HG02610 (cell line): Measurements from ENCODE around the gene ZNF778.

Experiments used
- ATAC-seq: cut with Tn5 transposase; IDR thresholded peaks from one replicate; pipeline ENCODE4 v1.9.1; 2021; ENCODE audit warnings: mild to moderate bottlenecking, moderate library complexity; ENCODE audit not compliant: unreplicated experiment

ZNF778 gene

DNA sequence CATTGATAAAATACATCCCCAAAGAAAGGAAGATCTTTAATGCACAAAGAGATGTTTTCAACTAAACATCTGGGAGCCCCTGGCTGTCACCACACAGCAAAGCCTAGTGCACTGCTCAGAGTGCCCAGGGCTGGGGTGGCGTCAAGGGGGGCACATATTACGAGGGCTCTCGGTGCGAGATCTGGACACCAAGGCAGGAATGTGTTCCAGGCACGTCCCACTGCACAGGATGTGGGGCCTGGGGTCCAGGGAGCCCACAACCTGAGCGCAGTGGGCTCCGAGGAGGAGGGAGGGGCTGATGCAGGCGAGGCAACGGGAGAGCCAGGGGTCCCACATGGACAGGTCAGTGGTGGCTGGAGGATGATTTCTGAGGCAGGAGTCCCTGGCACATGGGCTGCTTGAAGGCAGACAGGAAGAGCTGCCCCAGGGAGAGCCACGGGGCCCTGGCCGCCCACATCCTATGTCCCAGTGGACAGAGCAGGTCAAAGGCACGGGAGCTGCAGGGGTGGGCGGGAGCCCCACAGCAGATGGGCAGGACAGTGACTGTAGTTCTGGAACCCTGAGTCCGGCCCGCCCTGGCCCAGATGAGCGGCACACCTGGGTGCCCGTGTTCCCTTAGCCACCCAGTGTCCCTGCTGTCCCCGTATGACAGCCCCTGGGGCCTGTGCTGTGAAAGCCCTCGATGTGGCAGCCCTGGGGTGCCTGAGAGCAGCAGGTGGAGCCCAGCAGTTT lies 56.4 kb downstream of the ZNF778 start:
- ATAC-seq = no peak

DNA sequence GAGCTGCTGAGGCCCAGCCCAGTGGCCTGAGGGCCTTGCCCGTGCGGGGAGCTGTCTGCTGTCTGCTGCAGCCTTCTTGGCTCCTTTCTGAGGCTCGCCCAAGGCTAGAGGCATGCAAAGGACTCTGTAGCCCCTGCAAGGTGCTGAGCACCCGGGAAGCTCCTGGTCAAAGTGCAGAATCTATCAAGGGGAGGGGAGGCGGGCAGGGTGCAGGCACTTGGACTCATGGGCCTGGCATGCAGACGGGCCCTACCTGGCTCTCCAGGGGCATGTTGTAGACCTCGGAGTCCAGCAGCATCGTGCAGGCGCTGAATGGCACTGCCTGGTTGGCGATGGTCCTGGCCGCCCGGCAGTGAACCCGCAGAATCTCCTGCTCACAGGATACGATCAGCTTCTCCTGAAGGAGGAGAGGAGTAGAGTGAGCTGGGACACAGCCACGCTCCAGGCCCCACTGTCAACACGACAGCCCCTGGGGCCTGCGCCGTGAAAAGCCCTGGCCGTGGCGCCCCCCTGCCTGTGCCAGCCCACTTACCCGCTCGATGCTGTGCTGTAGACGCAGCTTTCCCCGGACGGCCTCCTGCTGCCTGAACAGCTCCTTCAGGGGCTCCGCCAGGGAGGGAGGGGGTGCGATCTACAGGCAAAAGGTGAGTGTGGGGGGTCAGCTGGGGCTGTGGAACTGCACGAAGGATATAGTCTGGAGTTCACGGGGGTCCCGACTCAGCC lies 57.2 kb downstream of the ZNF778 start:
- no peak for ATAC-seq

DNA sequence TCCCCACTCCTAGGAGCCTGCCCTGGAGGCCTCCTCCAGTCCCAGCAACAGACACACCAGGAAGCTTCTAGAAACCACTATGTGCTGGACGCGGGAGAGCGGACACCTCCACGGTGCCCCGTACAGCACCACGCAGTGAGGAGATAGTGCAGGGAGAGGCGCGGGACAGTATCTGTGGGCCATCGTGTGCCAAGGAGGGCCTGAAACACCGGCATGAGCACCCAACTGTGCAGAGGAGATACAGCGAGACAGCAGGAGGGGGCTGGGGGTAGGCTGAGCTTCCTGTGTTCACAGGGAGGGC lies 57.7 kb downstream of the ZNF778 start:
- no peak for ATAC-seq

DNA sequence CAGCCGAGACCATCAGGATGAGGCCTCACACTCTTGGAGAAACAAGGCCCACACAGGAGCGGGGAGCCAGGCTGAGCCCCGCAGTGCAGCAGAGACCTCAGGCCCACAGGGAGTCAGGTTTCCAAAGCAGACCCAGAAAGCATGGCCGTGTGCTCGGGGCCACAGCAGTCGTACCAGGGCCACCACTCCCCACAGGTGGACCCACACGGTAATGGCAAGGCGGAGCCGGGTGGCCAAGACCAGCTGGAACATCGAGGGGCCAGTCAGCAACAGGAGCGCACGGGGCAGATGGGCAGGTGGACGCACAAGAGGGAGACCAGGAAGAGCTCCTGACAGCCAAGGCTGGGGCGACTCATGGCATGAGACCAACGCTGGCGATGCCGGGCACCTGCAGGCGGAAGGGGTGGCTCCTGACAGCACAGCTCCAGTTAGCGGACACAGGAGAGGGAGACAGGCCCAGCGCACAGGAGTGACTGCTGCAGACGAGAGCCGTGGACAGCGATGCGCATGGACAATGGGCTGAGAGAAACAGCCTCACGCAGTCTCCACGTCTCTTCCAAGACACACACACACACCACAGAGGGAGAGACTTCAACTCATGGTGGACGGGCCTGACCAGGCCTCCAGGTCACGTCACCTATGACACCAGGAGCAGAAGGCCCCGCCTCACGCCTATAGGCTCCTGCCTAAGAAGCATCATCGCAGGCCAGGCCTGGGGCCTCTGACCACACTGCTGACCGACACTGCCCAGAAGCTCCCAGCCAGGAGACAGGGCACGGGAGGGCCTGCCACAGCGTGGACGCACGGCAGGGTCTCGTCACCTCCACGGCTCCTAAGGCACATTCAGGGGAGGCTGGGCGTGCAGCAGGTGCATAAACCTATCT lies 58.6 kb downstream of the ZNF778 start:
- ATAC-seq = no peak

DNA sequence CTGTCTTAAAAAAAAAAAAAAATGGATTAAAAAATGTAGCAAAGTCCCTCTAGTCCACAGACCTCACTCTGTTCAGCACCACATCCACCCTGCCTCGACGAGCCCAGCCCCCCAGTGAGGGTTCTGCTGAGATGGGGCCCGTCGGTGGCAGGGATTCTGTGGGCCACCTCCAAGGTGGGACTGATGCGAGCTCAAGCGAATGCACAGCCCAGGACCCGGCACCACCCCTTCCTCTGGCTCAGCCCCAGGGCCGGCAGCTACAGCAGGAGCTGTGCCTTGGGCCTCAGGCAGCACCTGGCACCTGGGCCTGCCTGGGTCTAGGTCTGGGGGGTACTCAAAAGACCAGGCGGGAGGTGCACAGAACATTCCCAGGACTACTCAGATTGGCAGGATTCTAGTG lies 59.5 kb downstream of the ZNF778 start:
- no peak for ATAC-seq

DNA sequence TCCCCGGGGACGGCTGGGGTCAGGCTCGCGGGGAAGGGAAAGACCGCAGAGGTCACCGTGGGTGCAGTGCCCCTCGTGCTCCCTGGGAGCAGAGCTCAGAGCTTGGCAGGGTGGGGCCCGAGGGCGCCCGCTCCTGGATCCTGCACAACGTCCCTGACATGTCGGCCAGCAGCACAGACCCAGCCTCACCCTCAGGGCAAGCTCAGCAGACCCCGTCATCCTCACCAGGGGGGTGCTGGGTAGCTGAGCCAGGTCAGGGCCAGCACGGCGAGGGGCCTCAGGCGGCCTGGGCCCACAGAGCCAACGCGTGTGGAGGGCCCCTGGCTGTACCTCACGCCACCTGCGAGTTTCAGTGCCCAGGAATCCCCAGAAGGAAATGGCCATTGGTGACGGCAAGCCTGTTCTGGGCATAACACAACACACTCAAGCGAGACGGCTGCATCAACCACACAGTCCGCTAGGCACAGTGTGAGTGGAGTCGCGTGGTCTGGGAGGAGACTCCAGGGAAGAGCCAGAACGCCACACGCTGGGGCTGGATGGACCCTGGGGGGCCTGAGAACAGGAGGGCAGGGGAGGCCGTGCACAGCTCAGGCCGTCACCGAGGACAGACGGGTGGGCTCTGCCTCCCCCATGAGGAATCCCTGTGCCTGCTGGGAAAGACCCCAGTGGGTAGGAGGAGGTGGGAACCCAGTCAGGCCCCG lies 60.3 kb downstream of the ZNF778 start:
- no peak for ATAC-seq

DNA sequence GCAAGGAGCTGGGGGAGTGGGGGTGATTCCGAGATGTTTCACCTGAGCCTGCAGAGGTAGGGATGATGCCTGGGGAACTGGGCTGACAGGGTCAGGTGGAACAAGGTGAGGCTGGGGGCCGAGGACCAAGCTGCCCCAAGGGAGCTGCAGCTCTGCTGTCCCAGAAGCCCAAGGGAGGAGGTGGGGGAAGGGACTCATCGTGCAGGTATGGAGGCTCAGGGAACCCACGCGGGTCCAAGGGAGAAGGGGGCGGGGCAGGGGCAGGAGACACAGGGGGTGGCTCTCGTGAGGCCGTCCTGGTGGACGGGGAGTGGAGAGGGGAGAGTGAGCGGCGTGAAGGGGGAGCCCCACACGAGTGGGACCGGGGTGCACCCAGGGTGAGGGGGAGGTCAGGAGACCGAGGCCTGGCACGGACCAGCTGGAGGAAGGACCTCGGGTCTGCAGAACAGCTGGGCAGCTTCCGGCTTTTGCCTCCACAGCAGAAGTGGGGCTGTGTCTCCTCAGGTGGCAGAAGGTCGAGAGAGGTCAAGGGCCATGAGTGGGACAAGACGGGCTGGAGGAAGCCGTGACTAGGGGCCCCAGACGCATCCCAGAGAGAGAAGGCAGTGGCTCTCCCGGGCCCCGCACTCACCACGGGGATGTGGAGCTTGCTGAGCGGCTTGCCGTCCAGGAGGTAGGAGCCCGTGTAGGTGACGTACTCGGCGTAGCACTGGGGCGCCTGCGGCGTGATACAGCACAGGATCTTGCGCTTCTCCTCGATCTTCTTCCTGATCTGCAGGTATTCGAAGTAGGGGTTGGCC lies 61.1 kb downstream of the ZNF778 start:
- ATAC-seq = no peak

DNA sequence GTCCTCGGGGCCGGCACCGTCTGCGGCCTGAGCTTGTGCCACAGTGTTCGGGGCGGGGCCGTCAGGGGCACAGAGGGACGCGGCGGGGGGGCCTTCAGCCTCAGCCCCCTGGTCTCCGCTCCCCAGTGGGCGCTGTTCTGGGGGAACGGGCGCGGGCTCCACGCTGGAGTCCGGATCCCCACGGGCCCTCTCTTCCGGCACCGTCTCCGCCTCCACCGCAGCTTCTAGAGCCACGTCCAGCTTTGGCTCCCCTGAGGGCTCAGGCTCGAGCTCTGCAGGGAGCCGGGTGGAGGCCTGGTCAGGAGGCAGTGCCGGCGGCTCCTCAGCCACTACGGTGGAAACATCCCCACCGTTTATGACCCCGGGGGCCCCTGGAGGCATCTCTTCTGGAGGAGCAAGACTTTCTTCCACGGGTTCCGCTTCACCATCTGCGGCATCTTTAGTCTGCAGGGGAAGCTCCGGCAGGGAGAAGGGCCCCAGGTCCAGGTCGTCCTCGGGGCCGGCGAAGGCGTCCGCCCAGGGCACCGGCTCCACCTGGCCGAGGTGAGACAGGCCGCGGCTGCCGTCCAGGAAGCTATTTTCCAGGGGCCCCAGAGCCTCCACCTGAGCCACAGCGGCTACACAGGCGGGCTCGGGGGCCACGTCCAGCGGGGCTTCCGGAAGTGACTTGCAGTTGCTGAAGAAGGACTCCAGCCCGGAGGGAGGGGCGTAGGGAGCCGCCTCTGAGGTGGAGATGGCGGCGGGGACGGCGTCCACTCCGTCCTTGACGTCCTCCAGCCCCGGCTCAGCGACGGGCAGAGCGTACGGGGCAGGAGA lies 62.4 kb downstream of the ZNF778 start:
- no peak for ATAC-seq

DNA sequence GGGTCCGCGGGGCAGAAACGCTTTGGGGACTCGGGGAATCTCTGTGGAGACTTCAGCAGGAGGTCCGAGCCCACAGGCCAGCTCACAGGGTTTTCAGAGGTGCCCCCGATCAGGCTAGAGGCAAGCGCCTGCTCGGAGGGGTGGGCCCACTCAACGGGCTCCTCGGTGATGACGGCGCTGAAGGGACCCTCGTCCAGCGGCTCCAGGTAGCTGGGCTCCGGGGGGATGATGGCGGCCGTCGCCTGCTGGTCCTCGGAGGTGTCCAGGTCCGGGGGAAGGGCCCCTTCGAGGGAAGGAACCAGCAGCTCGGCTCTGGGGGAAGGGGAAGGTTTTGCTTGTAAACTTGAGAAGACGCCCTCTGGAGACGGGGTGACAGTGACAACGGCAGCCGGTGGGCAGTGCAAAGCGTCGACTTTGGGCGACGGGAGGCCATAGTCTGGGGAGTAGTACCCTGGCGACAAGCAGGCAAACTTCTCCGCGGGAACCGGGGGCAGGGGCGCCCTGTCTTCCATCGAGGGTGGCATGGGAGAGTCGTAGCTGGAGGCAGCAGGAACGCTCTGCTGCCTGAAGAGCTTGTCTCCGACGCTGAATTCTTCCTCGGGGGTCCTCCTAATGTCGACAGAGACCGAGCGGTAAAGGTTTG lies 63.2 kb downstream of the ZNF778 start:
- no peak for ATAC-seq

DNA sequence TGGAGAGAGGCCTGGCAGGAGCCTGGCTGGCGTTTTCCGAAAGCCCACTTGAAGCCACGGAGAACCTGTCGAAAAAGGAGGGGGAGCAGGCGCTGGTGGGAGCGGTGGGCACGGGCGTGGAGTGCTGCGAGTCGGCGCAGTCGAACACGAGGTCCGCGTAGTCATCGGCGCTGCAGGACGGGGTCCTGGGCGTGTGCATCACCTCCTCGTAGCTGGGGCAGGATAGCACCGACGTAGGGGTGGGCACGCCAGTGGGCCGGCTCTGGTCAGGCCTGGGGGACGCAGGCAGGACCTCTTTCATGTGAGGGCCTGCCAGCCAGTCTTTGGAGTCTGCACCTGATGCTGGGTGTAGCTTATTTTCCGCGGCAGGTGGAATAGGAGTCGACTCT lies 63.7 kb downstream of the ZNF778 start:
- no peak for ATAC-seq

DNA sequence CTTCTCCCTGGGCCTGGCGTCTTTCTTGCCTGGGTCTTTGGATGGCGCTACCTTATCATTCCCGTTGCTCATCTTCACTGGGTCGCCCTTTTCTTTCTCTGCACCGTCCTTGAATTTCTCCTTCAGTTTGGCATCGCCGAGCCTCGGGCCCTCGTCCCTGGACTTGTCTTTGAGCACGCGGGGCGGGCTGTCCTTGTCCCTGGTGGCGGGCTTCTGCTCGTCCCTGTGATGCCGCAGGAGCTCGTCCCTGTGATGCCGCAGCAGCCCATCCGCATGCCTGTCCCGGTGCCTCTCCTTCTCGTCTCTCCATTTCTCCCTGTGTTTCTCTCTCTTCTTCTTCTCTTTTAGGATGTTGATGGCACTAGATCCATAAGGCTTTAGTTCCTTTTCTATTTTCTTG lies 64.3 kb downstream of the ZNF778 start:
- ATAC-seq = no peak

DNA sequence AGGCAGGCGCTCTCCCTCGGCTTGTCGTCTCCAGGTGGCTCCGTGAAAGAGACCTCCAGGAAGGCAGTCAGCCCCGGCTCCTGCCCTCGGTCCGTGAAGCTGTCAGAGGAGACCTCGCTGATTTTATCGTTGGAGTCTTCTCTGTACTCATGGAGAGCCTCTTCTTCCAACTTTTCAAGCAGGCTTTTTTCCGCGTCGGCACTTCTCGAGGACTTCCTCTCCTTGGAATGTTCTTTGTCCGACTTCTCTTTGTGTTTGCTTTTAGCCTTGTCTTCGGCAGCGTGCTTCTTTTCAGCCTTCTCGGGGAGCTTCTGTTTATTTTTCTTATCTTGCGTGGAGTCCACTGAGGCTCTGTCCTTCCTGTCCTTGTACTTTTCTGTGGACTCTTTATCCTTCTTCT lies 65.0 kb downstream of the ZNF778 start:
- no peak for ATAC-seq

DNA sequence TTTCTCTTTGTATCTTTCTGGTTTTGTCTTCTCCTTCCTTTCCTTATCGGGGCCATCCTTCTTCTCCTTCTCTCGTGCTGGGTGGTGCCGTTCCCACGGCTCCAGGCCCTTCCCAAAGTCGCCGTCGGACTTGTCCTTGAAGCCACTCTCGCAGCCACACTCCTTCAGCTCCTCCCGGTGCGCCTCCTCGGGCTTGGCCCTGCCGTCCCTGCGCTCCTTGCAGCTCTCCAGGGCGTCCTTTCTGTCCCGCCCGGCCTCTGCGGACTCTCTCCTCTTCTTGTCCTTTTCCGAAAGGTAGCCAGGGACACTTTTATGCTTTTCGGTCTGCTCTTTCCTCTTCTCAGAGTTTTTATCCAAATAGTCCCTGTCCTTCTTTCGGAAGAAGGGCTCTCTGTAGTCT lies 65.9 kb downstream of the ZNF778 start:
- no peak for ATAC-seq

DNA sequence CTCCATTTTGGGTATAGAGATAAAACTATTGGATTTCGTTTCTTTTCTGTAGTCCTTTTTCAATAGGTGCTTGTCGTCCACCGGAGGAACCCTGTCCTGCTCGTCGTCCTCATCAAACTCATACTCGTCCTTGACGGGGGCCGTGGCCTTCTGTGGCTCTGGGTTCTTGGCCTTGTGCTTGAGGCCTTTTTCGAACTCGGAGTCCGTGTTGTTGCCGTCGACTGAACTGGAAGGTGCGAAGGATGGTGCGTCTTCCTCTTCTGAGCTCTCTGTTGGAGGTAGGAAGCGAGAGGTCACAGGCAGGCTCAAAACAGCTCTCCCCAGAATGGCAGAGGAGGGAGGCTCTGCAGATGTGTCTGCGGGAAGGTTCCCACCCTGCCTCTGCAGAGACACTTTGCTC lies 67.9 kb downstream of the ZNF778 start:
- ATAC-seq = no peak

DNA sequence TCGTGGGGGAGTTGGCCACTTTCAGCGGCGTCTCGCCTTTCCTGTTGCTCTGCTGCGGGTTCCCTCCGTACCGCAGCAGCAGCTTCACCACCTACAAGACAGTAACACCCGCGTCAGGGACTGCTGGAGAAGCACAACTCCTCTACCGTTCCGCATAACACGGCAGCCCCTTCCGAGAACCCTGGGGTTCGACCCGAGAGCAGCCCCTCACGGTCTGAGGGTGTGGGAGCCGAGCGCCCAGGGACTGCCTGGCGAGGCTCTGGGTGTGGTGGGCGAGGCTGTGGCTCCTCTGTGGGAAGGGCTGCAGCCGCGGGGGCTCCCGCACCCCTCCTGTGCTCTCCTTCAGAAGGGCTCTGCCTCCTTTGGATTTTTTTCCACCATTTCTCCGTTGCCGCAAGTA lies 68.6 kb downstream of the ZNF778 start:
- ATAC-seq = no peak
